ENCODE measurements around the gene ZCCHC8.

Gene ZCCHC8

GRCh38 chr12:122500685-122501488 is at the start of gene ZCCHC8:
Gene ZCCHC8 (minus strand): TSS chr12:122500932. CDS start chr12:122500840, 92 bp downstream.
- in situ Hi-C loops (cut with MboI; ENCODE audit: low sequenced_read_pairs): no loop called here

GRCh38 chr12:122547330-122547729 is 46.6 kb upstream of the ZCCHC8 start:
- in situ Hi-C loops (cut with MboI; ENCODE audit: low sequenced_read_pairs): no loop called here

- in situ Hi-C loops (cut with MboI; ENCODE audit: low sequenced_read_pairs): no loop called here
Measured at GRCh38 chr12:122545855-122546254, 45.1 kb upstream of the ZCCHC8 start.

GRCh38 chr12:122544537-122544936 is 43.8 kb upstream of the ZCCHC8 start:
- in situ Hi-C loops (cut with MboI; ENCODE audit: low sequenced_read_pairs): no loop called here

- in situ Hi-C loops (cut with MboI; ENCODE audit: low sequenced_read_pairs): no loop called here
Measured at GRCh38 chr12:122538496-122538895, 37.8 kb upstream of the ZCCHC8 start.

- in situ Hi-C loops (cut with MboI; ENCODE audit: low sequenced_read_pairs): no loop called here
Measured at GRCh38 chr12:122537021-122537420, 36.3 kb upstream of the ZCCHC8 start.

- in situ Hi-C loops (cut with MboI; ENCODE audit: low sequenced_read_pairs): no loop called here
Measured at GRCh38 chr12:122533856-122534255, 33.1 kb upstream of the ZCCHC8 start.

GRCh38 chr12:122528992-122529391 is 28.3 kb upstream of the ZCCHC8 start:
- in situ Hi-C loops (cut with MboI; ENCODE audit: low sequenced_read_pairs): no loop called here

- in situ Hi-C loops (cut with MboI; ENCODE audit: low sequenced_read_pairs): no loop called here
Measured at GRCh38 chr12:122528582-122528981, 27.9 kb upstream of the ZCCHC8 start.

GRCh38 chr12:122527478-122527944 is 26.8 kb upstream of the ZCCHC8 start:
- in situ Hi-C loops (cut with MboI; ENCODE audit: low sequenced_read_pairs): no loop called here

GRCh38 chr12:122526683-122527477 is 26.1 kb upstream of the ZCCHC8 start, which contains the start of the genes KNTC1 and RSRC2:
Gene KNTC1 (plus strand): TSS chr12:122527249. CDS start chr12:122530064, 2,815 bp downstream.
Gene RSRC2 (minus strand): TSS chr12:122526936. CDS start chr12:122526853, 83 bp downstream.
- in situ Hi-C loops (cut with MboI; ENCODE audit: low sequenced_read_pairs): no loop called here

- in situ Hi-C loops (cut with MboI; ENCODE audit: low sequenced_read_pairs): no loop called here
Measured at GRCh38 chr12:122523846-122524718, 23.4 kb upstream of the ZCCHC8 start.

GRCh38 chr12:122523280-122523679 is 22.5 kb upstream of the ZCCHC8 start:
- in situ Hi-C loops (cut with MboI; ENCODE audit: low sequenced_read_pairs): no loop called here

GRCh38 chr12:122520676-122521075 is 19.9 kb upstream of the ZCCHC8 start:
- in situ Hi-C loops (cut with MboI; ENCODE audit: low sequenced_read_pairs): no loop called here

- in situ Hi-C loops (cut with MboI; ENCODE audit: low sequenced_read_pairs): no loop called here
Measured at GRCh38 chr12:122519418-122519817, 18.7 kb upstream of the ZCCHC8 start.

- in situ Hi-C loops (cut with MboI; ENCODE audit: low sequenced_read_pairs): no loop called here
Measured at GRCh38 chr12:122518908-122519307, 18.2 kb upstream of the ZCCHC8 start.

GRCh38 chr12:122517877-122518276 is 17.1 kb upstream of the ZCCHC8 start:
- in situ Hi-C loops (cut with MboI; ENCODE audit: low sequenced_read_pairs): no loop called here

GRCh38 chr12:122516544-122517361 is 16.0 kb upstream of the ZCCHC8 start:
- in situ Hi-C loops (cut with MboI; ENCODE audit: low sequenced_read_pairs): no loop called here

- in situ Hi-C loops (cut with MboI; ENCODE audit: low sequenced_read_pairs): no loop called here
Measured at GRCh38 chr12:122515275-122515674, 14.5 kb upstream of the ZCCHC8 start.

GRCh38 chr12:122513660-122514059 is 12.9 kb upstream of the ZCCHC8 start:
- in situ Hi-C loops (cut with MboI; ENCODE audit: low sequenced_read_pairs): no loop called here

Measured in HL-60/S4 treated with phorbol 12-myristate 13-acetate at 8.2 ng/mL for 4 days and 3 days (cell line).